Measurements from ENCODE around the gene GTPBP10.
"Not testable (repeated sequence)": the region's sequence is repeated elsewhere in the genome, so short reads cannot be mapped to it uniquely, and the experiment has no call there.

Gene GTPBP10
- 15.1 to 28.6 (median 19.7) reads per million in 4 donors for total RNA-seq

GRCh38 chr7:90346336-90347125, at the start of gene GTPBP10:
Gene GTPBP10, plus strand, starts transcription at chr7:90346716. Its CDS starts 26 bp downstream, at chr7:90346742.
- peak; percentile 87 to 97 (median 92) for DNase-seq

GRCh38 chr7:90298145-90299038, 48.1 kb upstream of the GTPBP10 start:
- DNase-seq: peak in 1 of 5 donors; percentile 8

DNA sequence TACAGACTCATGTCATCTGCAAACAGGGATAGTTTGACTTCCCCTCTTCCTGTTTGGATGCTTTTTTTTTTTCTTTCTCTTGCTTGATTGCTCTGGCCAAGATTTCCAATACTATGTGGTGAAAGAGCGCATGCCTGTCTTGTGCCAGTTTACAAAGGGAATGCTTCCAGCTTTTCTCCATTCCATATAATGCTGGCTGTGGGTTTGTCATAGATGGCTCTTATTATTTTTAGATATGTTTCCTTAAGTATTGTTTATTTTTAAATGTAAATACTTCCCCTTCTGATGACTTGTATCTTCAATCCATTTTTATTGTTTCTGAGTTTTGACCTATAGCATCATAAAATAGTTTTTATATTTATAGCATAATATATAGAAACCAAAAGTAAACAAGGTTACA, 43.3 kb upstream of the GTPBP10 start:
- DNase-seq: no peak

- DNase-seq: no peak
Observed at GRCh38 chr7:90309872-90310271, 36.6 kb upstream of the GTPBP10 start.

GRCh38 chr7:90311175-90311574, 35.3 kb upstream of the GTPBP10 start:
- DNase-seq: no peak

- DNase-seq: no peak
Observed at GRCh38 chr7:90312745-90313144, 33.8 kb upstream of the GTPBP10 start.

DNA sequence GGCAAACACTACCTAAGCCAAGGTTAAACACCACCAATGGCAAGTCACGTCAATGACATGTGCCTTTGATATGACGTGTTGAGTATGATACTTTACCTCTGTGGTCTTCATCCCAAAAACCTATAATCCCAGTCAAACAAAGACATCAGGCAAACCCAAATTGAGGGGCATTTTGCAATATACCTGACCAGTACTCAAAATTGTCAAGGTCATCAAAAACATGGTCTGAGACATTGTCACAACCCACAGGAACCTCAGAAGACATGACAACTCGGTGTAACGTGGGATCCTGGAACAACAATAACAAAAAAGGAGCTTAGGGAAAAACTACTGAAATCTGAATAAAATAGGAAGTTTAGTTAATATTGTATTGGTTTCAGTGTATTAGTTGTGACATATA, 32.6 kb upstream of the GTPBP10 start:
- DNase-seq: no peak

DNA sequence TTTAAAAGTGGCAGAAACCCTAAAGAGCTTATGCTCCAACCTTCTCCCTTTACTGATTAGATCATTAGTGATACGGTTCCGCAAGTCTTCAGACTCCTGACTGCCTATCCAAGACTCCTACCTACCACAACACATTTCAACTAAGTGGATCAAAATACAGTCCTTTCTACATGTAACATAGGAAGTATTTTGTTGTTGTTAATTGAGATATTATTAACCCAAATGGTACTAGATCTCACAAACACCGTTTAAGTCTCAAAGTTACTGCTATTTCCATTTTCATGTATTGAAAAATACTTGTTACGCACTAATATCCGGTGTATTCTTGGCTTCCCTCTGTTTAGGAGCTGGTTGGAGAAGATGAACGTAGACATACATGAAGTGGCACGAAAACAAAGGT, 26.5 kb upstream of the GTPBP10 start:
- DNase-seq: no peak

DNA sequence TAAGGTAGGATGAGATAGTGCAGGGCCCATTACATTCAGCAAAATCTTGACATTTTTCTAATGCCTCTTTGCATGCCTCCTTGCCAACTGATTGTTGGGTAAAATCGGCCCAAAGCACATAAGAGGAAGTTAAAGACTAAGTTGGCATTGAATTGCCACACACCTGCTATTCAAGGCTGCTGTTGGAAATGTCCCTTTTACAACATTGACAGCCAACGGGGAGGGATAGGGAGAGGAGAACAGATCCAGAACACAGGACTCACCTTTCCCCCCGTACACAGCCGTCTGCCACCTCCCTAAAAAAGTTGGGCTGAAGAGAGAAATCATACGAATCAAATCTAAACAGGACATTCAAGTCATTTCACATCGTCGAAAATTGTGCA, 26.1 kb upstream of the GTPBP10 start:
- no peak for DNase-seq

DNA sequence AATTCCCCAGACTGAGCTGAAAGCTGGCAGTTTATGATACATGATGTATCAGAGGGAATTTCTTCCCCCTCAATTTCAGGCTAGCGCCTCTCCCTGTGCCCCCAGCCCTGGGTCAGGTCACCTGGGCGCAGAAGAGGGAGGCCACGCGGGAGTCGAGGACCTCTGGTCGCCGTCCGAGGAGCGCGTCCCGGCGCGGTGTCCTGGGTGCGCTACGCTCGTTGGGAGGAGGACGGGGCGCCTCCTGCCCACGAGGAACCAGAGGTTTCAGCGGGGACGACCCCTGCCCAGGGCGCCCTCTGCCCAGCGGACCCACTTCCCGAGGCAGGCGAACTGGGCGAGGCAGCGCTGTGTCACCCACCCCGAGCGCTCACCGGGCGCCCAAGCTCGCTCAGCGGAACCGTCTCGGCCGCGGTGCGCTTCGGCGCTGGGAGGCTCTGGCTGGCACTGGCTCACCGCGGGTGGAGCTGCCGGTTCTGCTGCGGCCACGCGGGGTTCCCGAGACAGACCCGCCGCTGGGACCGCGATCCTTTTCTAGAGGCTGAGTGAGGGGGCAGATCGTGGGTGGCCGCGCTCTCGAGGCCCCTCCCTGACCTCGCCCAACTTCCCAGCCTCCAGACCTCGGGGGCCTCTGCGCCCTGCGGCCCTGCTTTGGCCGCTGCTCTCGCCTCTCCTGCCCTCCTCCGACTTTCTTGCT, 25.6 kb upstream of the GTPBP10 start, which contains the start of gene FAM237B:
FAM237B (minus strand) TSS at position 504 of the 694 bp plus-strand sequence. CDS start 1,556 bp downstream, outside the sequence.
- DNase-seq: no peak

DNA sequence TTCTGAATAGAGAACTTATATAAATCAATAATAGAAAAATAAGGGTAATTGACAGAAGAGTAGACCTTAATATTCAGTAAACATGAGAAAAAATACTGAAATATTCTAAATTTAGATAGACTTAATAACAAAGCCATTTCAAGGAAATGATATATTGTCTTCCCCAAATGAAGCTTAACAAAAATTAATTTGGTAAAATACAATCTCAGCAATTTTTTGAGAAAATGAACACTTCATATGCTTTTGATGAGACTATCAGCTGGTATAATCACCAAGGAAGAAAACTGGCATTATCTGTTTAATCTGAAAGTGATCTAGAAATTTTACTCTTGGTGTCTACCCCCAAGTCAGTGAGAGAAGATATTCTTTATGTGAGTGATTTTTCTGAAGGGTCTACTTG, 23.7 kb upstream of the GTPBP10 start:
- no peak for DNase-seq

GRCh38 chr7:90326500-90326899, 20.0 kb upstream of the GTPBP10 start:
- no peak for DNase-seq

DNA sequence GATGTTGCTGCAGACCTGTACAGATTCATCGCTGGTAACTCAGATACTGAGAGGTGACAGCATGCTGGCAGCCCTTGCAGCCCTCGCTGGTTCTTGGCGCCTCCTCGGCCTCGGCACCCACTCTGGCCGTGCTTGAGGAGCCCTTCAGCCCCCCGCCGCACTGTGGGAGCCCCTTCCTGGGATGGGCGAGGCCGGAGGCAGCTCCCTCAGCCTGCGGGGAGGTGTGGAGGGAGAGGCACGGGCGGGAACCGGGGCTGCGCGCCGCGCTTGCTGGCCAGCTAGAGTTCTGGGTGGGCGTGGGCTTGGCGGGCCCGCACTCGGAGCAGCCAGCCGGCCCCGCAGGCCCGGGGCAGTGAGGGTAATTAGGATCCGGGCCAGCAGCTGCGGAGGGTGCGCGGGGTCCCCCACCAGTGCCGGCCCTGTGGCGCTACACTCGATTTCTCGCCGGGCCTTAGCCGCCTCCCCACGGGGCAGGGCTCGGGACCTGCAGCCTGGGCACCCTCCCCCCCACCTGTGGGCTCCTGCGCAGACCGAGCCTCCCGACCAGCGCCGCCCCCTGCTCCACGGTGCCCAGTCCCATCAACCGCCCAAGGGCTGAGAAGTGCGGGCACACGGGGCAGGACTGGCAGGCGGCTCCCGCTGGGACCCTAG, 12.2 kb upstream of the GTPBP10 start:
- DNase-seq: no peak

DNA sequence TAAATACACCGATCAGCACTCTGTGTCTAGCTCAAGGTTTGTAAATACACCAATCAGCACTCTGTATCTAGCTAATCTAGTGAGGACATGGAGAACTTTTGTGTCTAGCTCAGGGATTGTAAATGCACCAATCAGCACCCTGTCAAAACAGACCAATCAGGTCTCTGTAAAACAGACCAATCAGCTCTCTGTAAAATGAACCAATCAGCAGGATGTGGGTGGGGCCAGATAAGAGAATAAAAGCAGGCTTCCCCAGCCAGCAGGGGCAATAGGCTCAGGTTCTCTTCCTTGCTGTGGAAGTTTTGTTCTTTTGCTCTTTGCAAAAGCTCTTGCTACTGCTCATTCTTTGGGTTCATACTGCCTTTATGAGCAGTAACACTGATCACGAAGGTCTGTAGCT, 11.6 kb upstream of the GTPBP10 start:
- not testable (repeated sequence) for DNase-seq

DNA sequence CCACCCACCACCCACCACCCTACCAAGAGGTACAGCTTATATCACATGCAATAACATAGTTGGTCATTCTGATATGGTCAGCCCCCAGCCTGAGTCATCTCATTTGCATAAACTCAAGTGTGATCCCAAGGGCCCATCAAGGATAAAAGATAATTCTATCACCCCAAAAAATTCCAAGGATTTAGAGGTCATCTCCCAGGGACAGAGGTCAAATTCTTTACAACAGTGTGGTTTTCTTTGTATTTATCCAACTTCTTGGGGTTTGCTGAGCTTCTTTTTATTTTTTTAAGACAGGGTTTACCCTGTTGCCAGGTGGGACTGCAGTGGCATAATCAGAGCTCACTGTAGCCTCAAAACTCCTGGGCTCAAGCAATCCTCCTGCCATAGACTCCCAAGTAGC, 9.4 kb upstream of the GTPBP10 start:
- DNase-seq: no peak

- DNase-seq: no peak
Observed at GRCh38 chr7:90345016-90345415, 1.5 kb upstream of the GTPBP10 start.

DNA sequence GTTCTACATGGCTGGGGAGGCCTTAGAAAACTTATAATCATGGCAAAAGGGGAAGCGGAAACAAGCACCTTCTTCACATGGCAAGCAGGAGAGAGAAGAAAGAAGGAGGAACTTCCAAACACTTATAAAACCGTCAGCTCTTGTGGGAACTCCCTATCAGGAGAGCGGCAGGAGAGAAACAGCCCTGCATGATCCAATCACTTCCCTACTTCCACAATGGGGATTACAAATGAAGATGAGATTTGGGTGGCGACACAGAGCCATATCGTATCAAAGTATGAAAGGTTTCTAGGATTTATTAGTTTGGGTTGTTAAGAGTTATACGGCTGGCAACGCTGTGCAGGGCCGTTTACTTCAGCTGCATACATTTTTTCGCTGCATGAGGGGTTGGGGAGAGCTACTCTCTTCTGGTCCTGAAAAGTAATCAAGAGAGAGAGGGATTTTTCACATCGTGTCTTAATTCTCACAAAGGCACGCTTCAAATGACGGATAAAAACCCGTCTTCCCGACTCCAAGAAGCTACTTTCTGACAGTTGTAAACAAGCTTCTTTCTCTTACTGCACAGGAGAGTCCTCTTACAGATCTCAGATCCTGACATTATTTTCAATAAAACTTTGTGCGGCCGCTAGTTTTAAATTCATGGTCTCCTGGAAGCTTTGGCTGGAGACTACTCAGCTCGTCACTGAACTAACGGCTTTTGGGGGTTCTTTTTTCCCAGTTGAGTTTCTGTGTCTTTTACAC, 751 bp upstream of the GTPBP10 start:
- DNase-seq: no peak

GRCh38 chr7:90347759-90348158, 1.2 kb downstream of the GTPBP10 start:
- DNase-seq: no peak

- no peak for DNase-seq
Observed at GRCh38 chr7:90349305-90349704, 2.8 kb downstream of the GTPBP10 start.

DNA sequence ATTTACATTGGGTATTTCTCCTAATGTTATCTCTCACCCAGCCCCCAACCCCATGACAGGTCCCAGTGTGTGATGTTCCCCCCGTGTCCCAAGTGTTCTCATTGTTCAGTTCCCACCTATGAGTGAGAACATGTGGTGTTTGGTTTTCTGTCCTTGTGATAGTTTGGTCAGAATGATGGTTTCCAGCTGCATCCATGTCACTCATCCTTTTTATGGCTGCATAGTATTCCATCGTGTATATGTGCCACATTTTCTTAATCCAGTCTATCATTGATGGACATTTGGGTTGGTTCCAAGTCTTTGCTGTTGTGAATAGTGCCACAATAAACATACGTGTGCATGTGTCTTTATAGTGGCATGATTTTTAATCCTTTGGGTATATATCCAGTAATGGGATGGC, 3.5 kb downstream of the GTPBP10 start:
- not testable (repeated sequence) for DNase-seq

- DNase-seq: no peak
Observed at GRCh38 chr7:90351987-90352386, 5.5 kb downstream of the GTPBP10 start.

DNA sequence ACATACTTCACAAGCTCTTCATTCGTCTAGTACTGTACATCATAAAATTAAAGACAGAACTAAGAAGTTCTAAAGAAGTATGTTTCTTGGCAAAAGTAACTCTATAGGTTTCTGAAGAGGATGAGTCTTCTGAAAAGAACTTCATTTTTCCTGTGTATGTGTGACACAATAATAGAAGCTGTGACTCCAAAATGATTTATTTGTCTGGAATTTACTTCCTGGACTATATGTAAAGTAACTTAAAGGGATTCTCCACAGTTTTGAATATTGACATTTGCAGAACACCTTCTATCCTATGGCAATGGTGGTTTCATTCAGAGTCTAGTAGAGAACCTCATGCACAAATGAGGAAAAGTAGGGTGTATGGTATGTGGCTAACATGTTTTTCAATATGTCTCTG, 36.9 kb downstream of the GTPBP10 start:
- no peak for DNase-seq

All from T-helper 1 cell (primary cell).